ENCODE results near the gene SFMBT2. TPM values are rescaled to one million over a fixed set of nuclear protein-coding genes. Genes with fewer than 3 reads are reported as not detected.
"Not testable (repeated sequence)": the region's sequence is repeated elsewhere in the genome, so short reads cannot be mapped to it uniquely, and the experiment has no call there.

SFMBT2 gene
- total RNA-seq, 1 donor from 2014 or later: 7.2 TPM

DNA sequence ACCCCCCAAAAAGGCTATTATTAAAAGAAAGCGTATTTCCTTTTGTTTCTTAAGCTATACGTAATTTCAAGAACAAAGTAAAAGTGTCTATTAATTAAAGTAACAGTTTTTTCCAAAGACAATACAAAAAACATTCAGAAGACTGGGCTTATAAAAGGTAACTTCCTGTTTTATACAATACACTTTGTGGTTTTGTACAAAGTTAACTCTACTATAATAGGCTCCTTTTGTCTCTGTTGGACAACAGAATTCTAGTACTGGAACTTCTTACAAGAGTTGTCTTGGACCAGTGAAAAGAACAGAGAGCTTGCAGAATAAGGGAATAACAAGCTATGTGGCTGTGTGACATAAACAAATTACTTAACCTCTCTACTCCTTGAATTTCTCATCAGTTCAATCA is 21.5 kb downstream of the SFMBT2 start:
- H3K4me3 Mint-ChIP-seq: no peak overlapping the region
- DNase-seq (ENCODE audit: extremely low spot score, unreplicated experiment): no peak
- TF ChIP-seq, protein P1, sequence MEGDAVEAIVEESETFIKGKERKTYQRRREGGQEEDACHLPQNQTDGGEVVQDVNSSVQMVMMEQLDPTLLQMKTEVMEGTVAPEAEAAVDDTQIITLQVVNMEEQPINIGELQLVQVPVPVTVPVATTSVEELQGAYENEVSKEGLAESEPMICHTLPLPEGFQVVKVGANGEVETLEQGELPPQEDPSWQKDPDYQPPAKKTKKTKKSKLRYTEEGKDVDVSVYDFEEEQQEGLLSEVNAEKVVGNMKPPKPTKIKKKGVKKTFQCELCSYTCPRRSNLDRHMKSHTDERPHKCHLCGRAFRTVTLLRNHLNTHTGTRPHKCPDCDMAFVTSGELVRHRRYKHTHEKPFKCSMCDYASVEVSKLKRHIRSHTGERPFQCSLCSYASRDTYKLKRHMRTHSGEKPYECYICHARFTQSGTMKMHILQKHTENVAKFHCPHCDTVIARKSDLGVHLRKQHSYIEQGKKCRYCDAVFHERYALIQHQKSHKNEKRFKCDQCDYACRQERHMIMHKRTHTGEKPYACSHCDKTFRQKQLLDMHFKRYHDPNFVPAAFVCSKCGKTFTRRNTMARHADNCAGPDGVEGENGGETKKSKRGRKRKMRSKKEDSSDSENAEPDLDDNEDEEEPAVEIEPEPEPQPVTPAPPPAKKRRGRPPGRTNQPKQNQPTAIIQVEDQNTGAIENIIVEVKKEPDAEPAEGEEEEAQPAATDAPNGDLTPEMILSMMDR (conservative IDR thresholded peaks at IDR 0.05): no peak
- no peak overlapping the region for H3K27ac Mint-ChIP-seq
- no peaks in the 10 kb centered on the region for H3K4me1 Mint-ChIP-seq (ENCODE audit: unreplicated experiment)
- H3K36me3 Mint-ChIP-seq: no peaks in the 10 kb centered on the region
- peaks cover 14% of the 10 kb centered on the region for H3K27me3 Mint-ChIP-seq
- H3K9me3 Mint-ChIP-seq: no peaks in the 10 kb centered on the region

DNA sequence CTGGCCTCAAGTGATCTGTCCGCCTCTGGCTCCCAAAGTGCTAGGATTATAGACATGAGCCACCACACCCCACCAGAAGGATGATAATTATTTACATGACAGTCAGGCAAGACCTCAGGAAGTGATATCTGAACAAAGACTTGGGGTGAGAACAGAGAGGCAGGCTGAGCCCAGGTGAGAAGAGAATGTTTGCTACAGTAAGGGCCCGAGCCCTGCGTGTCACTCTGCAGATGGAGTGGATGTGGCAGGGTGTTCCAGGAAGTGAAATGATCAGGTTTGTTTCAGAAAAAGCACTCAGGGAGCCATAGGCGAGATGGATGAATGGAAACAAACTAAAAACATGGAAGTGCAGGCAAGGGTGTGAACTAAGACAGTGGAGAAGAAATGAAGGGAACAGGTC is 22.2 kb downstream of the SFMBT2 start:
- TF ChIP-seq, protein P1 (conservative IDR thresholded peaks at IDR 0.05): no peak
- Mint-ChIP-seq H3K4me1 (ENCODE audit: unreplicated experiment) (no peaks in the 10 kb centered on the region), H3K27me3 (peaks cover 14% of the 10 kb centered on the region), H3K4me3 (no peak overlapping the region), H3K27ac (no peak overlapping the region), H3K9me3 (no peaks in the 10 kb centered on the region), H3K36me3 (no peaks in the 10 kb centered on the region)
- DNase-seq (ENCODE audit: extremely low spot score, unreplicated experiment): no peak

DNA sequence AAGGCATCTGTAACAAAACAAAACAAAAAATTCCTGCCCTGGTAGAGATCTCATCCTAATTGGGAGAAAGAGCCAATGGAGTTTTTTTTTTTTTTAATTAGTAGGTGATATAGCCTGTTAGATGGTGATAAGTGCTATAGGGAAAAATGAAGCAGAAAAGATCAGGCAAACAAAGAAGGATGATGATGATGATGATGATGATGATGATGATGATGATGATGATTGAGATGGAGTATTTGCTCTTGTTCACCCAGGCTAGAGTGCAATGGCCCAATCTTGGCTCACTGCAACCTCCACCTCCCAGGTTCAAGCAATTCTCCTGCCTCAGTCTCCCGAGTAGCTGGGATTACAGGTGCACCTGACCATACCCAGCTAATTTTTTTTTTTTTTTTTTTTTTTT is 22.7 kb downstream of the SFMBT2 start:
- H3K27ac Mint-ChIP-seq; H3K36me3 Mint-ChIP-seq; H3K9me3 Mint-ChIP-seq; H3K4me3 Mint-ChIP-seq; DNase-seq (ENCODE audit: extremely low spot score, unreplicated experiment); H3K4me1 Mint-ChIP-seq (ENCODE audit: unreplicated experiment): not testable (repeated sequence)
- H3K27me3 Mint-ChIP-seq: peaks cover 14% of the 10 kb centered on the region

DNA sequence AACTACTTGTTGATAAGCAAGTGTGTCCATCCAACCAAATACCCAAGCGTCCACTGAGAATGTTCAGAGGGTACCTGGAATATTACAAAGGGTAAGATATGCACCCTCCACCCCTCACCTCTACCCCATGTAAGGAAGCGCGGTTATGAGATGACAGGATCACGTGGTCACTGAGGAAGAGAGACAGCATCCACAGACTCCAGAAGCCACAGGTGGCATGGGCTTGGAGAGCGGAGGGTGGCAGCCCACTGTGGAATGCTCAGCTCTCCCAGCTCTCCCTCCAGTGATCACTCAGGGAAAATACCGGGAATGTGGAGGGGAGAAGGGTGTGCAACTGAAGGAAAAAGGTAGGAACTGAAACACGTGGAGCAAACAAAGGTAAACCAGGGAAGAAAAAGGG is 25.7 kb downstream of the SFMBT2 start:
- H3K4me3 Mint-ChIP-seq: no peak overlapping the region
- no peak overlapping the region for H3K27ac Mint-ChIP-seq

DNA sequence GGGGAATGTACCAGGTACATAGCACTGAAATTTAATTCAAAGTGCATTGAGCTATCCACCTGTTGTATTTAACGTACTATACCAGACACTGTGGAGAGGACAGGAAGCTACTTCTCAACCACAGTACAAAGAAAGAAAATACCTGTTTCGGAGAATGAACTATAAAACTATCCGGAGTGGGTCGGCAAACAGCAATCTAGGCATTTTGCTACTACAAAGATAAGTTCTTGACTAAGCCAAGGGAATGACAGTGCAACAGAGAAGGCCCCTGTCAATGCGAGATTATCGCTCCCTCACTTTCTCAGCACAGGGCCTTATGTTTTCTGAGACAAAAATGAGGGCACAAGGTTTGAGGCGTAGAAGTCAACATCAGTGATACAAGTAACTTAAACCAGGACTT is 27.4 kb downstream of the SFMBT2 start:
- peaks cover 4% of the 10 kb centered on the region for H3K36me3 Mint-ChIP-seq
- no peak overlapping the region for H3K4me3 Mint-ChIP-seq

More for the DNA sequence above, 25.7 kb downstream of the SFMBT2 start:
- TF ChIP-seq, protein P1 (conservative IDR thresholded peaks at IDR 0.05): no peak
- H3K4me1 Mint-ChIP-seq (ENCODE audit: unreplicated experiment): no peaks in the 10 kb centered on the region
- DNase-seq (ENCODE audit: extremely low spot score, unreplicated experiment): no peak
- no peaks in the 10 kb centered on the region for H3K36me3 Mint-ChIP-seq
- peaks cover 15% of the 10 kb centered on the region for H3K27me3 Mint-ChIP-seq
- no peaks in the 10 kb centered on the region for H3K9me3 Mint-ChIP-seq

DNA sequence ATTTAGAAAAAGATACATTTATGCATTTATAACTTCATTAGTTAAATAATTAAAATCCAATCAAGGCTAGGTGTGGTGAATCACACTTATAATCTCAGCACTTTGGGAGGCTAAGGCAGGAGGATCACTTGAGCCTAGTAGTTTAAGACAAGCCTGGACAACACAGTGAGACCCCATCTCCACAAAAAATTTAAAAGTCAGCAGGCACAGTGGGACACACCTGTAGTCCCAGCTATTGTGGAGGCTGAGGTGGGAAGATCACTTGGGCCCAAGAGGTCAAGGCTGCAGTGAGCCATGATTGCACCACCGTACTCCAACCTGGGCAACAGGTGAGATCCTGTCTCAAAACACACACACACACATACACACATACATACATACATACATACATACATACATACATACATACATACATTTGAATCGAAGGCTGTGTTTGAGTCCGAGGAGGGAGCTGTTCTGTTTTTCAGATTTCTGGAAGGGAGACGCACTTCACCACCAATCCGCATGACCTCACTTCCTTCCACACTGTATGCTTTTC is 30.1 kb downstream of the SFMBT2 start:
- no peak for DNase-seq (ENCODE audit: extremely low spot score, unreplicated experiment)
- H3K4me3 Mint-ChIP-seq: no peak overlapping the region
- peaks cover 5% of the 10 kb centered on the region for H3K27me3 Mint-ChIP-seq
- H3K4me1 Mint-ChIP-seq (ENCODE audit: unreplicated experiment): peaks cover 3% of the 10 kb centered on the region
- TF ChIP-seq, protein P1 (conservative IDR thresholded peaks at IDR 0.05): no peak
- peaks cover 4% of the 10 kb centered on the region for H3K36me3 Mint-ChIP-seq
- no peak overlapping the region for H3K27ac Mint-ChIP-seq
- H3K9me3 Mint-ChIP-seq: no peaks in the 10 kb centered on the region

More for the DNA sequence above, 27.4 kb downstream of the SFMBT2 start:
- H3K27ac Mint-ChIP-seq: no peak overlapping the region
- H3K9me3 Mint-ChIP-seq: no peaks in the 10 kb centered on the region
- no peaks in the 10 kb centered on the region for H3K4me1 Mint-ChIP-seq (ENCODE audit: unreplicated experiment)
- peaks cover 9% of the 10 kb centered on the region for H3K27me3 Mint-ChIP-seq
- TF ChIP-seq, protein P1 (conservative IDR thresholded peaks at IDR 0.05): no peak
- no peak for DNase-seq (ENCODE audit: extremely low spot score, unreplicated experiment)
